Esophagus muscularis mucosa (tissue), 4 donors: ENCODE data around the gene LAMA5. TPM values are rescaled to one million over a fixed set of nuclear protein-coding genes. Genes with fewer than 3 reads are reported as not detected.

Source experiments
- DNase-seq: peaks from one replicate; pipeline ENCODE4 v3.0.0-alpha.2; 2017; ENCODE audit errors: extremely low spot score
- H3K27ac ChIP-seq, 4 donors: fragments of 200-600 bp; sonication (generic); replicated peaks in 1 of 4; 1 replicate in 3 of 4; 2 replicates in 1 of 4; pipeline ENCODE4 v1.5.1; 2016 to 2019; ENCODE audit warnings: mild to moderate bottlenecking in 1 of 4
- H3K27me3 ChIP-seq, 4 donors: fragments of 200-600 bp; sonication (generic); one replicate each; pipeline versions ENCODE4 v1.5.1 to v1.6.0; 2016 to 2019
- H3K36me3 ChIP-seq, 4 donors: fragments of 200-600 bp; sonication (generic); one replicate each; pipeline ENCODE4 v1.5.1; 2016 to 2019
- H3K4me1 ChIP-seq, 4 donors: fragments of 200-600 bp; sonication (generic); one replicate each; pipeline ENCODE4 v1.5.1; 2016 to 2019
- H3K4me3 ChIP-seq, 4 donors: fragments of 200-600 bp; sonication (generic); 1 replicate in 2 of 4; 2 replicates in 2 of 4; pipeline ENCODE4 v1.5.1; 2016 to 2019; ENCODE audit warnings: mild to moderate bottlenecking in 4 of 4, moderate library complexity in 1 of 4
- H3K9me3 ChIP-seq, 4 donors: fragments of 200-600 bp; sonication (generic); 1 replicate in 3 of 4; 2 replicates in 1 of 4; pipeline ENCODE4 v1.5.1; 2016 to 2019
- EP300 ChIP-seq: sonication (generic); formaldehyde crosslinking; IDR thresholded peaks from one replicate; pipeline ENCODE4 v1.6.1; 2017; ENCODE audit warnings: antibody characterized with exemption
- POLR2A ChIP-seq: fragments of 450-650 bp; IDR thresholded peaks from one replicate; pipeline ENCODE4 v1.6.1; 2017; ENCODE audit warnings: antibody characterized with exemption, moderate library complexity, mild to moderate bottlenecking, low read depth
- POLR2AphosphoS5 ChIP-seq, 2 donors: sonication (generic); formaldehyde crosslinking; IDR thresholded peaks; one replicate each; pipeline ENCODE4 v1.6.1; 2017; ENCODE audit warnings: antibody characterized with exemption in 2 of 2
- WGBS: methylation state at CpG from one replicate; pipeline ENCODE4 v1.1.5; 2018; 5-methylcytosine and 5-hydroxymethylcytosine counted together
- intact Hi-C: fragments of 100-400 bp; cut with DNase I; formaldehyde crosslinking; loops from one replicate; pipeline ENCODE4 v1.15.1; 2023
- total RNA-seq, 4 donors: library from RNA; depleted of rRNA; stranded (reverse); fragments of >200 nt; gene quantifications; one replicate each; pipeline versions ENCODE4 v1.1.0 to v1.2.1, GENCODE V29; 2016
- TF ChIP-seq, protein P1 (sequence below), 3 experiments: fragments of 200-600 bp in 2 of 3; fragments of 450-650 bp in 1 of 3; sonication (generic) in 2 of 3; IDR thresholded peaks; one replicate each; pipeline ENCODE4 v1.5.1; 2017 to 2019; ENCODE audit warnings: antibody characterized with exemption in 3 of 3, mild to moderate bottlenecking in 2 of 3, moderate library complexity in 1 of 3

Gene LAMA5
- total RNA-seq, 4 donors from 2014 or later = 70.1 to 257 (median 150) TPM

- Histone ChIP-seq H3K9me3 (no peaks in the 10 kb centered on the region), H3K36me3 (peaks cover 53 to 97% (median 85%) of the 10 kb centered on the region in 4 donors)
- intact Hi-C loops = no loop called here
Observed at GRCh38 chr20:62337558-62338293, 29.4 kb downstream of the LAMA5 start.

DNA sequence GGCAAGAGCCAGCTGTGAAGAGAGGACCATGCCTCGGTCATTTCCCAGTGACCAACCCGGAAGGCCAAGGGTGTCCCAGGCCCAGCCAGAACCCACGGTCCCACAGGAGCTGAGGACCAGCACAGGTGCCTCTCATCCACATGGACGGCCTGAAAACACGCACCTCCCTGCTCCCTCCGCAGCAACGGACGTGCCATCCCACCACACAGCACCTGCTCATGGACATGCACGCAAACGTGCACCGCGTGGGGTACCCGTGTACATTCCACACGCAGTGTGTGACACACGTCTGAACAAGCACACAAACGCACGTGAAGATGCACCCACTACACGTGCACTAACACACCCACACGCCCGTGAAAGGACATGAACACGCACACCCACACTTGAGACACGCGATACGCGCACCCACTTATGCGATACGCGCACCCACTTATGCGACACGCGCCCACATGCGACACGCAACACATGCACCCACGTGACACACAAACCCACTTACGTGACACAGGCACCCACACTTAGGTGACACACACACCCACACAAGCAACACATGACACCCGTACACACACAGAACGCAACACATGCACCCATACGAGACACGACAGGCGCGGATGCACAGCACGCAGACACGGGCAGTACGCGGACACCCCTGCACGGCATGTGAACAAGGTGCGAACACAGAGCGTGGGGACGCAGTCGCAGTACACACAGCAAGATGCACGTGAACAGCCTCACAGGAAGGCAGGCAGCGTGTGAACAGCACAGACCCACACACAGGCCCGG lies 30.1 kb downstream of the LAMA5 start:
- intact Hi-C loops = no loop called here
- H3K36me3 ChIP-seq = peaks cover 59 to 97% (median 89%) of the 10 kb centered on the region in 4 donors
- WGBS = 90% methylated on average over 44 of the region's 53 CpGs
- no peaks in the 10 kb centered on the region for H3K27me3 ChIP-seq
- TF ChIP-seq POLR2AphosphoS5 (IDR thresholded peaks at IDR 0.05) (no peak), EP300 (no peak), POLR2A (no peak)
- TF ChIP-seq, protein P1, sequence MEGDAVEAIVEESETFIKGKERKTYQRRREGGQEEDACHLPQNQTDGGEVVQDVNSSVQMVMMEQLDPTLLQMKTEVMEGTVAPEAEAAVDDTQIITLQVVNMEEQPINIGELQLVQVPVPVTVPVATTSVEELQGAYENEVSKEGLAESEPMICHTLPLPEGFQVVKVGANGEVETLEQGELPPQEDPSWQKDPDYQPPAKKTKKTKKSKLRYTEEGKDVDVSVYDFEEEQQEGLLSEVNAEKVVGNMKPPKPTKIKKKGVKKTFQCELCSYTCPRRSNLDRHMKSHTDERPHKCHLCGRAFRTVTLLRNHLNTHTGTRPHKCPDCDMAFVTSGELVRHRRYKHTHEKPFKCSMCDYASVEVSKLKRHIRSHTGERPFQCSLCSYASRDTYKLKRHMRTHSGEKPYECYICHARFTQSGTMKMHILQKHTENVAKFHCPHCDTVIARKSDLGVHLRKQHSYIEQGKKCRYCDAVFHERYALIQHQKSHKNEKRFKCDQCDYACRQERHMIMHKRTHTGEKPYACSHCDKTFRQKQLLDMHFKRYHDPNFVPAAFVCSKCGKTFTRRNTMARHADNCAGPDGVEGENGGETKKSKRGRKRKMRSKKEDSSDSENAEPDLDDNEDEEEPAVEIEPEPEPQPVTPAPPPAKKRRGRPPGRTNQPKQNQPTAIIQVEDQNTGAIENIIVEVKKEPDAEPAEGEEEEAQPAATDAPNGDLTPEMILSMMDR (IDR thresholded peaks at IDR 0.05) = no peak
- no peaks in the 10 kb centered on the region for H3K9me3 ChIP-seq
- DNase-seq = no peak
- no peak overlapping the region for H3K27ac ChIP-seq
- H3K4me1 ChIP-seq = no peaks in the 10 kb centered on the region
- no peak overlapping the region for H3K4me3 ChIP-seq

More at GRCh38 chr20:62337558-62338293, 29.4 kb downstream of the LAMA5 start:
- H3K27ac ChIP-seq = no peak overlapping the region
- H3K4me3 ChIP-seq = no peak overlapping the region
- DNase-seq = no peak
- TF ChIP-seq, protein P1 (IDR thresholded peaks at IDR 0.05) = no peak
- TF ChIP-seq EP300 = no peak
- no peak for TF ChIP-seq POLR2AphosphoS5 (IDR thresholded peaks at IDR 0.05)
- TF ChIP-seq POLR2A = no peak
- 81% methylated on average over 8 of the region's 34 CpGs for WGBS
- H3K4me1 ChIP-seq = no peaks in the 10 kb centered on the region
- no peaks in the 10 kb centered on the region for H3K27me3 ChIP-seq

- no CpG with 5 or more reads among the region's 11 CpGs for WGBS
- no peaks in the 10 kb centered on the region for H3K4me1 ChIP-seq
- no peak overlapping the region for H3K27ac ChIP-seq
- H3K4me3 ChIP-seq = no peak overlapping the region
- no peak for TF ChIP-seq EP300
- no peak for TF ChIP-seq POLR2AphosphoS5 (IDR thresholded peaks at IDR 0.05)
- TF ChIP-seq POLR2A = no peak
- TF ChIP-seq, protein P1 (IDR thresholded peaks at IDR 0.05) = no peak
- intact Hi-C loops = no loop called here
- no peak for DNase-seq
- H3K36me3 ChIP-seq = peaks cover 65 to 99% (median 93%) of the 10 kb centered on the region in 4 donors
- H3K27me3 ChIP-seq = no peaks in the 10 kb centered on the region
- H3K9me3 ChIP-seq = no peaks in the 10 kb centered on the region
Observed at GRCh38 chr20:62336329-62336728, 30.8 kb downstream of the LAMA5 start.

DNA sequence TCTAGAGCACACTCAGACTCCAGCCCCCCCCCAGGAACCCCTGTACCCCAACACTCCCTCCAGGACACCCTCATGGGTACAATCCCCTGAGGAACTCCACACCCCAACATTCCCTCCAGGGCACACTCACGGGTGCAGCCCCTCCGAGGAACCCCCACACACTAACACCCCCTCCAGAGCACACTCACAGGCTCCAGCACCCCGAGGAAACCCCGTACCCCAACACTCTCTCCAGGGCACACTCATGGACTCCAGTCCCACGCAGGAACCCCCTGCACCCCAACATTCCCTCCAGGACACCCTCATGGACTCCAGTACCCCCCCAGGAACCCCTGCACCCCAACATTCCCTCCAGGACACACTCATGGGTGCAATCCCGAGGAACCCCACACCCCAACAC lies 31.6 kb downstream of the LAMA5 start:
- Histone ChIP-seq H3K9me3 (no peaks in the 10 kb centered on the region), H3K4me1 (no peaks in the 10 kb centered on the region), H3K27me3 (no peaks in the 10 kb centered on the region), H3K27ac (no peak overlapping the region), H3K4me3 (no peak overlapping the region), H3K36me3 (peaks cover 70 to 99% (median 95%) of the 10 kb centered on the region in 4 donors)
- TF ChIP-seq POLR2A (no peak), POLR2AphosphoS5 (IDR thresholded peaks at IDR 0.05) (no peak), EP300 (no peak)
- TF ChIP-seq, protein P1 (IDR thresholded peaks at IDR 0.05) = no peak
- intact Hi-C loops = no loop called here
- 88% methylated on average over 6 of the region's 6 CpGs for WGBS
- no peak for DNase-seq
